NAMALWA (cell line): ENCODE measurements around the gene TADA2B.
"Not testable (repeated sequence)": the region's sequence is repeated elsewhere in the genome, so short reads cannot be mapped to it uniquely, and the experiment has no call there.

Experiments used
- DNase-seq: peaks from one replicate; pipeline ENCODE4 v3.0.0-alpha.2; 2015; ENCODE audit warnings: low spot score

Gene TADA2B

DNA sequence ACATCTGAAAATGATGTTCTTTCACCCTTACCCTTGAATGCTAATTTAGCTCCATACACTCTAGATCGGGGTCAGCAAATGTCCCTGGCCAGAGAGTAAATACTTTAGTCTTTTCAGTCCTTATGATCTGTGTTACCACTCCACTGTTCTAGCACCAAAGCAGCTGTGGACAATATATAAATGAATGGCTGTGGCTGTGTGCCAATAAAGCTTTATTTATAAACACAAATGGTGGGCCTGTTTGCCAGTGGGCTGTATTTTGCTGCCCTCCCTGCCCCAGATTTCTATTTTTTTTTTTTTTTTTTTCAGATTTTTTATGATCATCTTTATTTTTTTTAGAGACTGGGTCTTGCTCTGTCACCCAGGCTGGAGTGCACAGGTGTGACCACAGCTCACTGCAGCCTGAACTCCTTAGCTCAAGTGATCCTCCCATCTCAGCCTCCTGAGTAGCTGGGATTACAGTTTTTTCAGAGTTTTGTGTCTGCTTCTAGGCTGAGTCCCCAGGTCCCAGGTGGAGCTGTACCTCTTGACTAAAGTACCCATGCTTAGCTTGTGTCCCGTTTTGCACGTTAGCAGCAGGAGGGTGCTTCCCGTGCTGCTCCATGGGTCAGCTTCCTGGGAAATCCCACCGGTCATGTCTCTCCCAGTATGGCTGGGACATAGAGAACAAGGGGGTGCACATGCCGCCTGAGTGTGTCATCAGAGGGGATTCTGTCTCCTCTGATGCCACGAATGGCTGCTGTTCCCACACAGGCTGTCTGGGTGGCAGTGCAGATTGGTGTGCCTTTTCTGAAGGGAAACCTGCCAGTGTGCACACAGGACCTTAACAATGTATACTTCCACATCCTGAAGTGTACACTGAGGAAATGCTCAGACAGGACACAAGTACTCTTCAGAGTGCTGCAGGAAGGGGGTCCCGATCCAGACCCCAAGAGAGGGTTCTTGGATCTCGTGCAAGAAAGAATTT, 40.7 kb downstream of the TADA2B start:
- no peak for DNase-seq

- not testable (repeated sequence) for DNase-seq
These were observed 41.4 kb downstream of the TADA2B start for GRCh38 chr4:7084564-7084961.

DNA sequence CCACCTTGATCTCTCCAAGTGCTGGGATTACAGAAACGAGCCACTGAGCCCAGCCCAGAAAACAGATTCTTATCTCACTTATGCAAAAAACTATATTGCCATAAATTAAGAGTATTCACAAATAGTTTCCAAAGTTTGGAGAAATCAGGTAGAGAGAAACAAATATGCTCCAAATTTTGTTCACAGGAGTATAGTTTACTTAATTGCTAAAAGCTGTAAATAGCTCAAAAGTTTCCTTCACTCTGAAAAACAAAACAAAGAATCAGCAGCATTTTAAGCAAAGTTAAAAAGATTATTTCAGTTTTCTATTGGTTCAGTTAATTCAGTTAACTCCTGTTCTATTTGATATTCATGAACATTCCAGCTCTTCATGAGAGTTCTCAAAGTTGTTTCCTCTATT, 43.2 kb downstream of the TADA2B start:
- no peak for DNase-seq

- DNase-seq = no peak
These were observed 43.9 kb downstream of the TADA2B start for GRCh38 chr4:7087036-7087435.

DNA sequence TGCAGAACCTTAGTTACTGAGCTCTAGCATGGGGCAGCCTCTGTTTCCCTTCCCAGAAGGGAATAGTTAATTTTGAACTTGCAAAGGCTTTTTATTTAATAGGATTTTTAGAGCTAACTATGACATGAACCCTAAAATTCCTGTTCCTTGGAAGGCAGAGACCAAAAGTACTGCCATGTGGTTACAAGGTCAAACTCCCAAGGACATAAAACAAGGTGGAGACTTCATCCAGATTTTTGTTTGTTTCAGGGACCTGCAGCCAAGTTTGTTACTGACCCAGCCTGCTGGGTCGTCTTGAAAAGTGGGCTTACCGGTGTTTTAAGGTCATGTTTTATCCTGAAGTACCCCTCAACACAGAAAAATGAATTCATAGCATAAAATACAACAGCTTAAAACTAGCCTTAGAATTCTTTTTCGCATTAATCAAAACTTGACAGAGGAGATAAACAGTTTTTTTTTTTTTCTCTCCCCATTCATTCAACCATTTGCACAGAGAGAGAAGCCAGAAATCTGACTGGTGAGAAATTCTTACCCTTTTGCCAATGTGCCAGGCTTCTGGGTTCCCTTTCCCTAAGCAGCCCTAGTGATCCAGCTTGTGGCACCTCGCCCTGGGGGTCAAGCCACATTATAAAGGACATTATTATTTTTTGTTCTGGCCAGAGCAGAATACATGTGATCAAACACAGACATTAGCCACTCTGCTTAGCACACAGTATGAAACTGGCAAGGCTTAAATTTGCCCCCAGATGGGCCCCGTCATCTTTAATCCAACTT, 46.2 kb downstream of the TADA2B start:
- DNase-seq = no peak

DNA sequence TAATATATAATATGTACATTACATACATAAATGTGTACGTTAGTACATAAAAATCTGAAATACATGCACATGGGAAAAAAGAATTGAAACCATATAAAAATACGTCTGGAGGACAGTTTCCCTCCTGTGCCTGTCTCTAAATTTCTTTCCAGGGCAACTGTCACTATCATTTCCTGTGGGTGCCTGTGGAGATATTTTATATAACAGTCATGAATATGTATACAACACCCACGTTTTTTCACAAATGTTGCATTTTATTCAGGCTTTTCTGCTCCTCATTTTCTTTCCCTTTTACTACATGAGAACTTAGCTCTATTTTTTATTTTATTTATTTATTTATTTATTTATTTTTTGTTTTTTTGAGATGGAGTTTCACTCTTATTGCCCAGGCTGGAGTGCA, 48.9 kb downstream of the TADA2B start:
- DNase-seq = no peak

DNA sequence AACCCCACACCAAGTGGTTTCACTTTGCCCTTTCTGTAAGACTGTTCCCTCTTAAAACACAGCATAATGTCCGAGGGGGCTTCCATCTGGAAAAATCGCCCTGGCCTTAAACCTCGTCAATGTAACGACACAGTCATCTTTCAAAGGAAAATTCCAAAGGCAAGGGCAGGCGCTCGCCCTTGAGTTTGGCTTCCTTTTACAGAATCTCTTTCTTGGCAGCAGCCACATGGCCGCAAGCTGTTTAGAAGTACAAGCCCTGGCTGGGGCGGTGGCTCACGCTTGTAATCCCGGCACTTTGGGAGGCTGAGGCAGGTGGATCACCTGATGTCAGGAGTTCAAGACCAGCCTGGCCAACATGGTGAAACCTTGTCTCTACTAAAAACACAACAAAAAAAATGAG, 51.7 kb downstream of the TADA2B start:
- DNase-seq = no peak

DNA sequence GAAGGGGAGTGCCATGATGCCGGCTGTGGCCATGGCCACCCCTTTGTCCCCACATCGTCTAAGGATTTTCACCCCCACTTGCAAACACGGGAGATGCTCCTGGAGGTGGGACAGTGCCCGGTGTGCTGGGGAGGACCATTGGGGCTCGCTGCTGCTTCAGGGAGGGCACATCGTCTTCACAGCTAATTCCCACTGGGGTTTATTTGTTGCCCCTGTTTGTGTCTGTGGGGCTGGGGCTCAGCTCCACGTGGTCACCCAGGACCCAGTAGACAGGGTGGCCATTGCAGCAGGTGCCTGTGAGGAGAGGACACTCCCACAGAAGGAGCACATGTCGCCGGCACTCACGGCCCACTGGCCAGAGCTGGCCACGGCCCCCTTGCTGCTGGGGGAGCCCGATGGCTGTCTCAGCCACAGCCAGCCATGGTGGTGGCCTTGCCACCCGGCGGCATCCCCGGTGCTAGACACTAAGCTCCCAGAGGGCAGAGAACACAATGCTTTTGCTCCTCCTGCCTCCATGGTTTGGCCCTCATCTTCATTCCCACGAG, 52.5 kb downstream of the TADA2B start:
- no peak for DNase-seq

GRCh38 chr4:7096236-7096635, 53.1 kb downstream of the TADA2B start:
- no peak for DNase-seq

DNA sequence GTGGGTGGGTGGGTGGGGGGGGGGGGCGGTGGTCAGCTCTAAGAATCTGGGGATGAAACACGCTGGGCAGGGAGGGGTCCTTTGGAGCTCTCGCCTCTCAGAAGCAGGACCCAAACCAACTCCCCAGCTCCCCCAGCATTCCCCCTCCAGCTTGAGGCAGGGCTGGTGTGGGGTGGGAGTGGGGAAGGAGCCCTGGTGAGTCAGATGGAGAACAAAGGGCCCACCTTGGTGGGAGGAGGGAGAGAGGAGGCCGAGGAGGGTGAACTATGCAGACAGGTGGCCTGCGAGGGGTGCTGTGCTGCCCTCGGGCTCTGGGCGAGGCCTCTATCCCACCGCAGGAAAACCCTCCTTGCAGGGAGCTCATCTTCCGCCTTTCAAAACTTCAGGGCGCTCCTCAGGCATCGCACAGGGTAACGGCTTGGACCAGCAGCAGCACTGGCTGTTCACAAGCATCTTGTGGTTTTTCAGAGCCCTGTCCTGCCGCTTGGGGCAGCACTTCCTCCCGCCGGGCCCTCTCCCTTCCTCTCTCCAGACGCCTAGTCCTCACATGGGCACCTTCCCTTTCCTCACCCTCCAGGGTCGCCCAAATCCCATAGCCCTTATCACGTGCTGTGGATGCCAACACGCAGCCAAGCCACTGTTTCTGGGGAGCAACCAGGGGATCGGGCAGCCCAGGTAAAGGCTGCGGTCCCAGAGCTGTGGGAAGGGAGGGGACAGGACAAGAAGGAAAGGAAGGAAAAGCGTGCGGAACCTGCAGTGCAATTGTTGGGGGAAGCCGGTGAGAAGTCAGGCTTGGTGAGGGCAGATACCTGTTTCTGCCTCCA, 58.7 kb downstream of the TADA2B start:
- peak; percentile 63 for DNase-seq

DNA sequence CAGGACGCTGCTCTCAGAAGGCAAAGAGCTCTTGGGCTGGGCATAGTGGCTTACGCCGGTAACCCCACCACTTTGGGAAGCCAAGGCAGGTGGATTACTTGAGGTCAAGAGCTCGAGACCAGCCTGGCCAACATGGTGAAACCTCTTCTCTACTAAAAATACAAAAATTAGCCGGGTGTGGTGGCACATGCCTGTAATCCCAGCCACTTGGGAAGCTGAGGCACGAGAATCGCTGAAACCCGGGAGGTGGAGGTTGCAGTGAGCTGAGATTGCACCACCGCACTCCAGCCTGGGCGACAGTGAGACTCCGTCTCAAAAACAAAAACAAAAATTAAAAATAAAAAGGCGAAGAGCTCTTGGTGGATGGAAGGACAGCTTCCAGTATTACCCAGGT, 59.3 kb downstream of the TADA2B start:
- DNase-seq = not testable (repeated sequence)

GRCh38 chr4:7103031-7103606, 59.9 kb downstream of the TADA2B start:
- peak; percentile 83 for DNase-seq

DNA sequence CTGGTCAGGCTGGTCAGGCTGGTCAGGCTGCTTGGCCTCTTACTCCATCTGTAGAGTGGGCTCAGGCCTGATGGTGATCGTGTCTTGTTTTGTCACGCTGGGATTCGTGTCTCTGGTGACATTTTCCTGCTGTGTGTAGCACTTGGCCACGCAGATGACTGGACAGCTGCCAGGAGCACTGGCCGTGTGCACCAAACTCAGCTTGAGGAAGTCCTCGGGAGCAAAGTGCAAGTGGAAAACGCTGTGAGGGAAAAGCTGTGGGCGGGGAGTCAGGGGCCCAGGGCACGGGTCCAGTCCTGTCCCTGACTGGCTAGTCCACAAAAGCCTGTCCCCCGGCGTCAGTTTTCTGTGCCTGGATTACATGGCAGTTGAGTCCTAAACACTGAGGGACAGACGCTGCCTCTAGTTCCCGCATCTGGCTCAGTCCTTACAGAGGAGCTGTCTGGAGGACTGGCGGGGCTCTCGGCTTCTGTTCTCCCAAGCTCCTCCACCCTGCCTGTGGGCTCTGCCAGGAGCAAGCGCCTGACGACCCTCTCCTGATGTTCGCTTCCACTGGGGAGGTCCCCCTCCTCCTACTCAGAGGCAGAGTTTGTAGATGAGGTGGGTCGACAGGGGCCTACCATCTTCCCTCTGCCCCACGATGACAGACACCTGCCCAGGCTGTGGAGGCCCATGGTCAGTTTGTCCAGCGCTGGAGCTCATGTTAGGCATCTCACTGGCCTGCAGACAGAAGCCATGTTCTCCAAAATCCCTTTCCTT, 60.6 kb downstream of the TADA2B start:
- no peak for DNase-seq

DNA sequence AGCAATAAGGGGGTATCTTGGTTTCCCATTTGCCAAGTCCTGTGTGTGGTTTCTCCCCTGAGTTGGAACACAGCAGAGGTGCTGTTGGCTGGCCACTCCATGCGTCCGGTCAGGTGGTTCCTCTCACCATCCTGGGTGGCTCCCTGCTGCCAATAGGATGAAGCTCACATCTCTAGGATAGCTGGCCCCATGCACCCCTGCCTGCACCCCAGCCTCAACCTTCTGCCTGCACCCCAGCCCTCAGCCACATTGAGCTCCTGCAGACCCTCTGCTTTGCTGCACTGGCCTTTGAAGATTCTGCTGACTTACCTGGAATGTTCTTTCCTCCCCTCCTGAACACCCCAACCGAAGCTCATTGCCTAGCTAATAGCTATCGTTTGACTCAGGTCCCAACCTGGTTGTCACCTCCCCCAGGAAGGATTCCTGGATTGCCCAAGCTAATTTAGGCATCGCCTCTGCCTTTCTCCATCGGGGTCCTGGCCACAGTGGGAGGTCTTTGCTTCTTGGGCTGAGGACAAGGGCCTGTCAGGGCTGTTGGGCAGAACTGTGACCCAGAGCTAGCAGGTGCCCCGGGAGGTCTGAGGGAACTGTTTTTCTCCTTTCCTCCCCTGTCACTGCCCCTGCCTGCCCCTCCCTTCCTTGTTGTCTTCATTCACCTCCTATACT, 61.3 kb downstream of the TADA2B start:
- DNase-seq = no peak

DNA sequence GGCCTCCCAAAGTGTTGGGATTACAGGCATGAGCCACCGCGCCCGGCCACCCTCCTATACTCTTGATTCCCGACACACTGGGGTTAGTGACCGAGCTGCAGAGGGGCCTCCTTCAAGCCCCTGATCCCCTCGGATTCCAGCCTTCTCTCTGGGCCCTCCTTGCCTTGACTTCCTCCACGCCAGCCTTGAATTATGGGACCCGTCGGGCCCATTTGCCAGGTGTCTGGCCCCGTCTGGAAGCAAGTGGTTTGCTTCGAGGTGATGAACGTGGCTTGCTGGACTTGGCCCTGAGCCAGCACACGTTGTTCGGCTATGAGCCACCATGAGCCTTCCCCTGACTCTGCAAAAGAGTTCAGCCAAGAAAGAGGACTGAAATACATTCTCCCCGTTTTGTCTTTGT, 62.1 kb downstream of the TADA2B start:
- DNase-seq = no peak

GRCh38 chr4:7107166-7107905, 64.2 kb downstream of the TADA2B start:
- DNase-seq = no peak
